T47D (cell line): ENCODE data around the gene ITIH5.
"Not testable (repeated sequence)": the region's sequence is repeated elsewhere in the genome, so short reads cannot be mapped to it uniquely, and the experiment has no call there.

Source experiments
- DNase-seq, 2 experiments: peaks; one replicate each; pipeline versions ENCODE4 v3.0.0 to v3.0.0-alpha.2; 2011 to 2012; ENCODE audit warnings: low read depth in 1 of 2, low spot score in 1 of 2
- JUND ChIP-seq: IDR thresholded peaks from 2 replicates; pipeline ENCODE4 v1.6.1; 2012; ENCODE audit warnings: low read depth
- in situ Hi-C: cut with HindIII; loops from 2 replicates; pipeline ENCODE4 v1.10.0; 2016; ENCODE audit warnings: low sequenced_read_pairs, low pct_unique_long_range_greater_than_20kb

Gene ITIH5

DNA sequence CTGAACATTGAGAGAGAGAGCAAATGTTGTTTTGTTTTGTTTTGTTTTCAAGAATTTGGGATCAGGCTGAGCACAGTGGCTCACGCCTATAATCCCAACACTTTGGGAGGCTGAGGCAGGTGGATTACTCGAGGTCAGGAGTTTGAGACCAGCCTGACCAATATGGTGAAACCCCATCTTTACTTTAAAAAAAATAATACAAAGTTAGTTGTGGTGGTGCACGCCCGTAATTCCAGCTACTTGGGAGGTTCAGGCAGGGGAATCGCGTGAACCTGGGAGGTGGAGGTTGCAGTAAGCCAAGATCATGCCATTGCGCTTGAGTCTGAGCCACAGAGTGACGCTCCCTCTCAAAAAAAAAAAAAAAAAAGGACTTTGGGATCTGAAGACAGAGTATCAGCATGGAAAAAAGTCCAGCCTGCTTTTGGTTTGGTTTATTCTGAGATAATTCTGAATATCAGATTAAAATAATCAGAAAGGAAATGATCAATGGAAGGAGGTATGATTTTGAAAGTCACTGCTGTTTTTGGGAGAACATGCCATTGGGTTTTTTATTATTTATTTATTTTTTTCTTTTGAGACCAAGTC lies 34.5 kb upstream of the ITIH5 start:
- in situ Hi-C loops, result no loop called here
- DNase-seq, result no peak
- TF ChIP-seq JUND, result no peak

GRCh38 chr10:7700577-7701125 lies 33.9 kb upstream of the ITIH5 start:
- TF ChIP-seq JUND, result no peak
- peak in 1 of 2 experiments; percentile 58 for DNase-seq
- in situ Hi-C loops, result no loop called here

DNA sequence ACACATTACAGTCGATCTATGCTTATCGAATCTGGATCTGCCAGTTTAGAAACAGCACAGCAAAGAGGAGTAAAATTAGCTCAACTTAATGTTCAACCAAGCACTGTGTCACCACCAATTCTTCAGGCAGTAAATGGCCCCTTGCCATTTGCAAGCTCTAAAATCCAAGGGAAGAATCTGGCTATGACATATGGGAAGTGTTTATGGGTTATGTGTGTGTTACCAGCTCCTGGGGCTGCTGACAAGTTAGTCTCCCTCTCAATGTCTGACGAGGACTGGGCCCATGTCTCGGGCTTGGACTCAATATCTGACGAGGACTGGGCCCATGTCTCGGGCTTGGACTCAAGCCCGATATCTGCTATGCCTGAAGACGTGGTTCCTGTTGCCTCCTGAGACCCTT lies 30.7 kb upstream of the ITIH5 start:
- in situ Hi-C loops, result no loop called here
- no peak for TF ChIP-seq JUND
- DNase-seq, result no peak

GRCh38 chr10:7696545-7696944 lies 29.8 kb upstream of the ITIH5 start:
- in situ Hi-C loops, result no loop called here
- no peak for TF ChIP-seq JUND

DNA sequence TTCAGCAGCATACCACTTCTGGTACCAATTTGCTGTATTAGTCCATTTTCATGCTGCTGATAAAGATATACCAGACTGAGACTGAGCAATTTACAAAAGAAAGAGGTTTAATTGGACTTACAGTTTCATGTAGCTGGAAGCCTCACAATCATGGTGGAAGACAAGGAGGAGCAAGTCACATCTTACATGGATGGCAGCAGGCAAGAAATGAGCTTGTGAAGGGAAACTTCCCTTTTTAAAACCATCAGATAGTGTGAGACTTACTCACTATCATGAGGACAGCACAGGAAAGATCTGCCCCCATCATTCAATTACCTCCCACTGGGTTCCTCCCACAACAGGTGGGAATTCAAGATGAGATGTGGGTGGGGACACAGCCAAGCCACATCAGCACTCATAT lies 26.4 kb upstream of the ITIH5 start:
- in situ Hi-C loops, DNase-seq: not testable (repeated sequence)

More at GRCh38 chr10:7696545-7696944, 29.8 kb upstream of the ITIH5 start:
- peak; percentile 30 to 82 for DNase-seq

- in situ Hi-C loops, DNase-seq: not testable (repeated sequence)
Observed at GRCh38 chr10:7692368-7692767, 25.6 kb upstream of the ITIH5 start.

- in situ Hi-C loops, result not testable (repeated sequence)
Observed at GRCh38 chr10:7690885-7691597, 24.3 kb upstream of the ITIH5 start.

DNA sequence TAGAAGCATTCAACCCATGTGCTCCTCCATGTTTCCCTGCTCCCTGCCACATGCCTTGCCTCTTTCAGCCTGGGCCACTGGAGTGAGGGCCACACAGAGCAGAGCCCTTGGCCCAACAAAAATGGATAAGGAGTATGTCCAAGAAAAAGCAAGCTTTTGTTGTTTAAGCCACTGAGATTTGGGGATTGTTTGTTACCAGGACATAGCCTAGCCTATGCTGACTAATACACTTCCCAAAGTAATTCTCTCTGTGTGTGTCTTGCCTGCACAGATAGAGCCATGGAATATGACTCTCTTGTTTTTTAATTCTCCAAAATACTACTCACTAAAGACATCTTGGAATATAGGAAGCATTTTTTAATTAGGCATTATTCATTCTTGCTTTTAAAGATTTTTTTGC lies 22.8 kb upstream of the ITIH5 start:
- no peak for TF ChIP-seq JUND
- no peak for DNase-seq
- in situ Hi-C loops, result no loop called here

More at GRCh38 chr10:7690885-7691597, 24.3 kb upstream of the ITIH5 start:
- not testable (repeated sequence) for DNase-seq

DNA sequence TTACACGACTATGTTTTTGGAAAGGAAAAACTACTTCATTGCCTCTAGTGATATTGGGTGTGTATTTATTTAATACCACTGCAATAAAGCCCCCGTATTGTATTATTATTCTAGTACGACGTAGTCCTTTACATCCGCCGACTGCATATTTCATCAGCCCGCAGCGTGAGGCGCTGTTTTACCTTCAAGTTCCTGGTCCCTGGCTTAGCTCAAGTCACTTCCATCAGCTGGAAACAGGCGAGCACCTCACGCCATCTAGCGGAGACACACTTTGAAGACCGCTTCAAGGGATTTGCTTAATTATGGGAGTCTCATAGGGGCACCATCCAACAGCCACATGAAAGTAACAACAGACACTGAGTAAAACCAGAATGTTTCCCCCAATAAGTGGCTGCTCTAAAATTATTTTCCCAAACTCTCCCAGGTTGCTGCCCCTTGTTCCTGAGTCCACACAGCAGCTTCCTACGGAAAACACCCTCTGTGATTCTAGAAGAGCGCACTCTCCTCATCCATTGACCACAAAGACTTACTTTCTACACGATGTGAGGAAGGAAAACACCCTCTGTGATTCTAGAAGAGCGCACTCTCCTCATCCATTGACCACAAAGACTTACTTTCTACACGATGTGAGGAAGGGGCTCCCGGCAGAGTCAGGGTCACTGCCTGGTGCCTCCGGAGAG lies 20.6 kb upstream of the ITIH5 start:
- TF ChIP-seq JUND, result no peak
- DNase-seq, result peak; percentile 74 to 95
- in situ Hi-C loops, result no loop called here

- no peak for TF ChIP-seq JUND
- in situ Hi-C loops, result no loop called here
- no peak for DNase-seq
Observed at GRCh38 chr10:7686351-7687171, 19.8 kb upstream of the ITIH5 start.

GRCh38 chr10:7680078-7680477 lies 13.3 kb upstream of the ITIH5 start:
- DNase-seq, in situ Hi-C loops: not testable (repeated sequence)

DNA sequence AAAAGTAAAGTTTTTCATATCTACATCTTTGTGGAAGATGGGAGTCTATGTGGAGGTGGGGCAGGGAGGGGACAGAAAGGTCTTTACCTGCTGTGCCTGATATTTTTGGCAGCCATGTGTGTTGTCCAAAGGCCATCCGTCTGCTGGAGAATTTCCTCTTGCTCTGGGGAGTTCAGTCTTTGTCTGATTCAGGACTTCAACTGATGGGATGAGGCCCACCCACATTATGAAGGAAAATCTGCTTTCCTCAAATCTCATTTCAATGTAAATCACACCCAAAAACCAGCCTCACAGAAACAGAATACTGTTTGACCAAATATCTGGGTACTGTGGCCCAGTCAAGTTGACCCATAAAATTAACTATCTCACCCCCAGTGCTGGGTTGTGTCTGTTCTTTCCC lies 12.5 kb upstream of the ITIH5 start:
- no peak for TF ChIP-seq JUND
- no peak for DNase-seq
- in situ Hi-C loops, result no loop called here
